ENCODE measurements around the gene SHROOM2. TPM values are rescaled to one million over a fixed set of nuclear protein-coding genes. Genes with fewer than 3 reads are reported as not detected.

The SHROOM2 gene
- total and polyA plus RNA-seq, 9 donors = 7.6 to 16.8 (median 11.7) TPM

GRCh38 chrX:9913146-9913433 lies 126.9 kb downstream of the SHROOM2 start:
- Histone ChIP-seq H3K9me3 (no peaks in the 10 kb centered on the region), H3K4me1 (ENCODE audit: insufficient read depth) (peaks cover 2% of the 10 kb centered on the region), H3K4me3 (no peak overlapping the region), H3K27me3 (no peaks in the 10 kb centered on the region), H3K36me3 (no peaks in the 10 kb centered on the region), H3K27ac (no peak overlapping the region)
- intact Hi-C loops (cut with DNase I) = no loop called here
- TF ChIP-seq POLR2A (IDR thresholded peaks at IDR 0.05) (no peak), CTCF (IDR thresholded peaks at IDR 0.05) (no peak), EP300 (IDR thresholded peaks at IDR 0.05) (no peak)
- 86 to 90% (median 90%) methylated on average over 4 of the region's 4 CpGs for WGBS, 3 donors
- no peak for DNase-seq

- H3K27ac ChIP-seq = no peak overlapping the region
- intact Hi-C loops (cut with DNase I) = no loop called here
- H3K4me1 ChIP-seq (ENCODE audit: insufficient read depth) = no peaks in the 10 kb centered on the region
- H3K36me3 ChIP-seq = no peaks in the 10 kb centered on the region
- TF ChIP-seq CTCF (IDR thresholded peaks at IDR 0.05) = no peak
- TF ChIP-seq POLR2A (IDR thresholded peaks at IDR 0.05) = no peak
- TF ChIP-seq EP300 (IDR thresholded peaks at IDR 0.05) = no peak
- H3K27me3 ChIP-seq = no peaks in the 10 kb centered on the region
- no peaks in the 10 kb centered on the region for H3K9me3 ChIP-seq
- 73 to 80% (median 75%) methylated on average over 5 of the region's 5 CpGs for WGBS, 3 donors
- no peak overlapping the region for H3K4me3 ChIP-seq
- no peak for DNase-seq
Measured at GRCh38 chrX:9917861-9918260, 131.6 kb downstream of the SHROOM2 start.

- intact Hi-C loops (cut with DNase I) = no loop called here
- no peak for DNase-seq
- no peaks in the 10 kb centered on the region for H3K27me3 ChIP-seq
- 74 to 88% (median 77%) methylated on average over 3 of the region's 3 CpGs for WGBS, 3 donors
- no peaks in the 10 kb centered on the region for H3K4me1 ChIP-seq (ENCODE audit: insufficient read depth)
- H3K4me3 ChIP-seq = no peak overlapping the region
- no peak for TF ChIP-seq CTCF (IDR thresholded peaks at IDR 0.05)
- no peak for TF ChIP-seq POLR2A (IDR thresholded peaks at IDR 0.05)
- TF ChIP-seq EP300 (IDR thresholded peaks at IDR 0.05) = no peak
- no peaks in the 10 kb centered on the region for H3K36me3 ChIP-seq
- no peak overlapping the region for H3K27ac ChIP-seq
- H3K9me3 ChIP-seq = no peaks in the 10 kb centered on the region
Measured at GRCh38 chrX:9919632-9920172, 133.5 kb downstream of the SHROOM2 start.

GRCh38 chrX:9921407-9921806 lies 135.2 kb downstream of the SHROOM2 start:
- intact Hi-C loops (cut with DNase I) = no loop called here
- Histone ChIP-seq H3K4me1 (ENCODE audit: insufficient read depth) (no peaks in the 10 kb centered on the region), H3K27ac (no peak overlapping the region), H3K9me3 (no peaks in the 10 kb centered on the region), H3K27me3 (no peaks in the 10 kb centered on the region), H3K4me3 (no peak overlapping the region), H3K36me3 (no peaks in the 10 kb centered on the region)
- no peak for DNase-seq
- 83 to 86% (median 86%) methylated on average over 5 of the region's 5 CpGs for WGBS, 3 donors
- no peak for TF ChIP-seq POLR2A (IDR thresholded peaks at IDR 0.05)
- TF ChIP-seq EP300 (IDR thresholded peaks at IDR 0.05) = no peak
- TF ChIP-seq CTCF (IDR thresholded peaks at IDR 0.05) = no peak
